ENCODE results near the gene IPO11. TPM values are rescaled to one million over a fixed set of nuclear protein-coding genes. Genes with fewer than 3 reads are reported as not detected.

The IPO11 gene
- total and polyA plus RNA-seq, 4 donors, result 4.7 to 20.6 (median 9.0) TPM

GRCh38 chr5:62579761-62580160, 167.2 kb downstream of the IPO11 start:
- Histone ChIP-seq H3K9me3 (ENCODE audit: control insufficient read depth in 4 of 4, low read length in 3 of 4) (no peaks in the 10 kb centered on the region), H3K27me3 (ENCODE audit: control insufficient read depth in 4 of 4, insufficient read depth in 4 of 4, low read length in 3 of 4) (no peaks in the 10 kb centered on the region), H3K27ac (ENCODE audit: low read depth in 1 of 2, low read length in 2 of 2) (no peak overlapping the region), H3K9ac (ENCODE audit: low read depth in 1 of 2, low read length in 2 of 2) (peak overlapping the region in 1 of 2 donors; percentile 51), H3K4me3 (ENCODE audit: low read depth in 1 of 3, low read length in 3 of 3) (no peak overlapping the region), H3K36me3 (ENCODE audit: control insufficient read depth in 4 of 4, insufficient read depth in 3 of 4, low read depth in 1 of 4, low read length in 3 of 4) (peaks cover 0 to 7% (median 0%) of the 10 kb centered on the region in 4 donors), H3K4me1 (ENCODE audit: control insufficient read depth in 4 of 4, insufficient read depth in 4 of 4, low read length in 3 of 4) (no peaks in the 10 kb centered on the region)
- no peak for DNase-seq (ENCODE audit: low spot score)
- TF ChIP-seq FOXA2 (IDR thresholded peaks at IDR 0.05), result no peak
- TF ChIP-seq RXRA (IDR thresholded peaks at IDR 0.05), result no peak
- TF ChIP-seq HNF4A (conservative IDR thresholded peaks at IDR 0.05), result no peak
- no peak for TF ChIP-seq TAF1 (conservative IDR thresholded peaks at IDR 0.05)
- TF ChIP-seq NR2F2 (IDR thresholded peaks at IDR 0.05), result no peak
- TF ChIP-seq SP1 (IDR thresholded peaks at IDR 0.05), result no peak
- TF ChIP-seq ATF3 (IDR thresholded peaks at IDR 0.05), result no peak
- TF ChIP-seq YY1 (IDR thresholded peaks at IDR 0.05), result no peak
- no peak for TF ChIP-seq REST (IDR thresholded peaks at IDR 0.05)
- TF ChIP-seq HNF4G (IDR thresholded peaks at IDR 0.05), result no peak
- TF ChIP-seq RAD21 (IDR thresholded peaks at IDR 0.05), result no peak
- TF ChIP-seq EGR1 (IDR thresholded peaks at IDR 0.05; ENCODE audit: low read depth in 2 of 2), result no peak
- TF ChIP-seq JUND (IDR thresholded peaks at IDR 0.05), result no peak
- TF ChIP-seq, protein P1, sequence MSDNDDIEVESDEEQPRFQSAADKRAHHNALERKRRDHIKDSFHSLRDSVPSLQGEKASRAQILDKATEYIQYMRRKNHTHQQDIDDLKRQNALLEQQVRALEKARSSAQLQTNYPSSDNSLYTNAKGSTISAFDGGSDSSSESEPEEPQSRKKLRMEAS (IDR thresholded peaks at IDR 0.05), result no peak
- no peak for TF ChIP-seq GABPA (IDR thresholded peaks at IDR 0.05 in 1 of 2, conservative IDR thresholded peaks at IDR 0.05 in 1 of 2)
- no peak for TF ChIP-seq ZBTB33 (IDR thresholded peaks at IDR 0.05)
- TF ChIP-seq, protein P2, sequence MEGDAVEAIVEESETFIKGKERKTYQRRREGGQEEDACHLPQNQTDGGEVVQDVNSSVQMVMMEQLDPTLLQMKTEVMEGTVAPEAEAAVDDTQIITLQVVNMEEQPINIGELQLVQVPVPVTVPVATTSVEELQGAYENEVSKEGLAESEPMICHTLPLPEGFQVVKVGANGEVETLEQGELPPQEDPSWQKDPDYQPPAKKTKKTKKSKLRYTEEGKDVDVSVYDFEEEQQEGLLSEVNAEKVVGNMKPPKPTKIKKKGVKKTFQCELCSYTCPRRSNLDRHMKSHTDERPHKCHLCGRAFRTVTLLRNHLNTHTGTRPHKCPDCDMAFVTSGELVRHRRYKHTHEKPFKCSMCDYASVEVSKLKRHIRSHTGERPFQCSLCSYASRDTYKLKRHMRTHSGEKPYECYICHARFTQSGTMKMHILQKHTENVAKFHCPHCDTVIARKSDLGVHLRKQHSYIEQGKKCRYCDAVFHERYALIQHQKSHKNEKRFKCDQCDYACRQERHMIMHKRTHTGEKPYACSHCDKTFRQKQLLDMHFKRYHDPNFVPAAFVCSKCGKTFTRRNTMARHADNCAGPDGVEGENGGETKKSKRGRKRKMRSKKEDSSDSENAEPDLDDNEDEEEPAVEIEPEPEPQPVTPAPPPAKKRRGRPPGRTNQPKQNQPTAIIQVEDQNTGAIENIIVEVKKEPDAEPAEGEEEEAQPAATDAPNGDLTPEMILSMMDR (IDR thresholded peaks at IDR 0.05; ENCODE audit: low read depth, low read length, missing input control), result no peak
- WGBS, result 86% methylated on average over 5 of the region's 5 CpGs

Measured in liver (tissue), 9 donors.